Gastrocnemius medialis (tissue), 4 donors: ENCODE data around the gene MTARC2. TPM values are rescaled to one million over a fixed set of nuclear protein-coding genes. Genes with fewer than 3 reads are reported as not detected.

Experiments used
- ATAC-seq, 2 donors: fragments of 150-250 bp; one replicate each; pipeline ENCODE4 v1.9.1; 2016
- DNase-seq, 2 donors: peaks; one replicate each; pipeline ENCODE4 v3.0.0-alpha.2; 2019
- H3K27ac ChIP-seq, 4 donors: fragments of 200-600 bp; sonication (generic); 1 replicate in 1 of 4; 2 replicates in 3 of 4; pipeline ENCODE4 v1.5.1; 2016 to 2018; ENCODE audit warnings: mild to moderate bottlenecking in 2 of 4, moderate library complexity in 1 of 4
- H3K27me3 ChIP-seq, 3 donors: fragments of 200-600 bp; sonication (generic) in 2 of 3; 1 replicate in 1 of 3; 2 replicates in 2 of 3; pipeline versions ENCODE4 v1.5.1 to v1.6.0; 2016 to 2019; ENCODE audit warnings: mild to moderate bottlenecking in 1 of 3, moderate library complexity in 1 of 3
- H3K36me3 ChIP-seq, 2 donors: fragments of 200-600 bp; sonication (generic) in 1 of 2; one replicate each; pipeline ENCODE4 v1.5.1; 2017 to 2018
- H3K4me1 ChIP-seq, 2 donors: fragments of 200-600 bp; sonication (generic) in 1 of 2; one replicate each; pipeline ENCODE4 v1.5.1; 2016 to 2017; ENCODE audit warnings: mild to moderate bottlenecking in 2 of 2
- H3K4me3 ChIP-seq, 4 donors: fragments of 200-600 bp; sonication (generic) in 3 of 4; 1 replicate in 1 of 4; 2 replicates in 3 of 4; pipeline ENCODE4 v1.5.1; 2016 to 2019; ENCODE audit warnings: mild to moderate bottlenecking in 2 of 4
- H3K9me3 ChIP-seq, 3 donors: fragments of 200-600 bp; sonication (generic) in 2 of 3; 1 replicate in 1 of 3; 2 replicates in 2 of 3; pipeline ENCODE4 v1.5.1; 2016 to 2019
- CTCF ChIP-seq, 5 experiments: fragments of 450-650 bp in 3 of 5; fragments of 200-600 bp in 2 of 5; sonication (generic) in 2 of 5; IDR thresholded peaks in 4 of 5; conservative IDR thresholded peaks in 1 of 5; 1 replicate in 4 of 5; 2 replicates in 1 of 5; pipeline ENCODE4 v1.5.1; 2016 to 2019; ENCODE audit warnings: antibody characterized with exemption in 5 of 5, mild to moderate bottlenecking in 3 of 5, moderate library complexity in 3 of 5
- POLR2A ChIP-seq, 2 donors: fragments of 450-650 bp; IDR thresholded peaks; one replicate each; pipeline ENCODE4 v1.6.1; 2017; ENCODE audit warnings: antibody characterized with exemption in 2 of 2, mild to moderate bottlenecking in 2 of 2, moderate library complexity in 2 of 2
- in situ Hi-C, 4 donors: fragments of 200-750 bp; cut with MboI; loops; one replicate each; pipeline versions ENCODE4 v1.15.0 to v1.8.0; 2017; ENCODE audit warnings: low sequenced_read_pairs in 4 of 4
- intact Hi-C: fragments of 100-400 bp; cut with DNase I; formaldehyde crosslinking; loops from one replicate; pipeline ENCODE4 v1.15.1; 2023; ENCODE audit warnings: low total_unique reads
- total RNA-seq, 4 donors: library from RNA; depleted of rRNA; stranded (reverse); fragments of >200 nt; gene quantifications; one replicate each; pipeline versions ENCODE4 v1.1.0 to v1.2.3, GENCODE V29; 2016

MTARC2 gene
- total RNA-seq, 4 donors from 2014 or later = 5.8 to 12.0 (median 7.3) TPM

GRCh38 chr1:220810963-220811362 lies 62.8 kb downstream of the MTARC2 start:
- DNase-seq = no peak
- H3K27ac ChIP-seq = no peak overlapping the region
- TF ChIP-seq POLR2A (IDR thresholded peaks at IDR 0.05) (no peak), CTCF (IDR thresholded peaks at IDR 0.05 in 4 of 5, conservative IDR thresholded peaks at IDR 0.05 in 1 of 5) (no peak)
- no peaks in the 10 kb centered on the region for H3K36me3 ChIP-seq
- intact Hi-C loops (loop anchor here (1.0 to 5.0 kb wide), 3 partner anchors 71 to 626 kb away; no protein-coding TSS in a partner anchor), in situ Hi-C loops (loop anchor here in 3 of 4 donors (10.0 to 25.0 kb wide), 3 partner anchors 64 to 626 kb away; partner anchors contain the start of gene HLX (in 1 of the 3))
- ATAC-seq = no peak
- no peaks in the 10 kb centered on the region for H3K9me3 ChIP-seq
- H3K27me3 ChIP-seq = no peaks in the 10 kb centered on the region
- H3K4me1 ChIP-seq = no peaks in the 10 kb centered on the region
- no peak overlapping the region for H3K4me3 ChIP-seq

GRCh38 chr1:220811695-220812094 lies 63.6 kb downstream of the MTARC2 start:
- Histone ChIP-seq H3K27me3 (no peaks in the 10 kb centered on the region), H3K27ac (no peak overlapping the region), H3K36me3 (no peaks in the 10 kb centered on the region), H3K4me1 (no peaks in the 10 kb centered on the region), H3K9me3 (no peaks in the 10 kb centered on the region), H3K4me3 (no peak overlapping the region)
- no peak for ATAC-seq
- no peak for TF ChIP-seq POLR2A (IDR thresholded peaks at IDR 0.05)
- TF ChIP-seq CTCF (IDR thresholded peaks at IDR 0.05 in 4 of 5, conservative IDR thresholded peaks at IDR 0.05 in 1 of 5) = no peak
- intact Hi-C loops (loop anchor here (5.0 kb wide), 2 partner anchors 71 to 626 kb away; no protein-coding TSS in a partner anchor), in situ Hi-C loops (loop anchor here in 3 of 4 donors (10.0 to 25.0 kb wide), 3 partner anchors 63 to 626 kb away; partner anchors contain the start of gene HLX (in 1 of the 3))
- DNase-seq = no peak

- TF ChIP-seq CTCF (IDR thresholded peaks at IDR 0.05 in 4 of 5, conservative IDR thresholded peaks at IDR 0.05 in 1 of 5) (no peak), POLR2A (IDR thresholded peaks at IDR 0.05) (no peak)
- Histone ChIP-seq H3K4me1 (no peaks in the 10 kb centered on the region), H3K27me3 (no peaks in the 10 kb centered on the region), H3K36me3 (no peaks in the 10 kb centered on the region), H3K4me3 (no peak overlapping the region), H3K27ac (no peak overlapping the region), H3K9me3 (no peaks in the 10 kb centered on the region)
- in situ Hi-C loops = loop anchor here in 3 of 4 donors (10.0 to 25.0 kb wide), 3 partner anchors 62 to 625 kb away; partner anchors contain the start of gene HLX (in 1 of the 3)
- ATAC-seq (no peak), DNase-seq (no peak)
- intact Hi-C loops = loop anchor here (5.0 kb wide), 2 partner anchors 70 to 625 kb away; no protein-coding TSS in a partner anchor
Observed at GRCh38 chr1:220812308-220812707, 64.2 kb downstream of the MTARC2 start.

- in situ Hi-C loops = loop anchor here in 3 of 4 donors (10.0 to 25.0 kb wide), 3 partner anchors 62 to 624 kb away; partner anchors contain the start of gene HLX (in 1 of the 3)
- H3K36me3 ChIP-seq = no peaks in the 10 kb centered on the region
- H3K9me3 ChIP-seq = no peaks in the 10 kb centered on the region
- no peak for TF ChIP-seq POLR2A (IDR thresholded peaks at IDR 0.05)
- TF ChIP-seq CTCF (IDR thresholded peaks at IDR 0.05 in 4 of 5, conservative IDR thresholded peaks at IDR 0.05 in 1 of 5) = no peak
- no peak overlapping the region for H3K27ac ChIP-seq
- intact Hi-C loops = loop anchor here (5.0 kb wide), 2 partner anchors 69 to 624 kb away; no protein-coding TSS in a partner anchor
- H3K4me3 ChIP-seq = no peak overlapping the region
- H3K27me3 ChIP-seq = no peaks in the 10 kb centered on the region
- ATAC-seq (no peak), DNase-seq (no peak)
- no peaks in the 10 kb centered on the region for H3K4me1 ChIP-seq
Observed at GRCh38 chr1:220813013-220813412, 64.9 kb downstream of the MTARC2 start.
